SK-N-MC (cell line): ENCODE measurements around the gene GPAM.
"Not testable (repeated sequence)": the region's sequence is repeated elsewhere in the genome, so short reads cannot be mapped to it uniquely, and the experiment has no call there.

Source experiments
- DNase-seq: peaks from one replicate; pipeline ENCODE4 v3.0.0-alpha.2; 2011; ENCODE audit warnings: low read depth, low spot score
- H3K27ac ChIP-seq: fragments of 200-600 bp; sonication (generic); 2 replicates; pipeline ENCODE4 v1.5.1; 2016; ENCODE audit warnings: mixed run types
- H3K36me3 ChIP-seq: fragments of 200-600 bp; sonication (generic); 2 replicates; pipeline ENCODE4 v1.6.1; 2017; ENCODE audit warnings: antibody characterized with exemption, low read length, mixed read lengths; ENCODE audit not compliant: insufficient read depth
- H3K4me3 ChIP-seq: fragments of 200-600 bp; sonication (generic); 2 replicates; pipeline ENCODE4 v1.5.1; 2016
- H3K9ac ChIP-seq: fragments of 200-600 bp; sonication (generic); 2 replicates; pipeline ENCODE4 v1.8.0; 2017; ENCODE audit warnings: mixed run types, mixed read lengths; ENCODE audit not compliant: insufficient read length
- H3K9me3 ChIP-seq: fragments of 200-600 bp; sonication (generic); 2 replicates; pipeline ENCODE4 v1.6.1; 2017; ENCODE audit warnings: low read depth, mild to moderate bottlenecking, antibody characterized with exemption, low read length, moderate library complexity, mixed read lengths
- EZH2 ChIP-seq: fragments of 200-600 bp; sonication (generic); IDR thresholded peaks from one replicate; pipeline ENCODE4 v1.6.1; 2017; ENCODE audit warnings: antibody characterized with exemption
- FOXP2 ChIP-seq: optimal IDR thresholded peaks from 2 replicates; pipeline ENCODE3; 2011; ENCODE audit warnings: mild to moderate bottlenecking, moderate library complexity; ENCODE audit not compliant: insufficient read depth; ENCODE audit errors: extremely low read length, control extremely low read depth
- POLR2AphosphoS5 ChIP-seq: IDR thresholded peaks from 2 replicates; pipeline ENCODE4 v1.6.1; 2012; ENCODE audit warnings: mild to moderate bottlenecking, low read depth, low read length, borderline replicate concordance

The GPAM gene

GRCh38 chr10:112210666-112211065 is 27.1 kb upstream of the GPAM start:
- TF ChIP-seq FOXP2: no peak
- no peak for TF ChIP-seq POLR2AphosphoS5
- no peak for TF ChIP-seq EZH2
- DNase-seq: no peak
- Histone ChIP-seq H3K4me3 (no peak overlapping the region), H3K27ac (no peak overlapping the region), H3K9ac (no peak overlapping the region), H3K36me3 (no peaks in the 10 kb centered on the region), H3K9me3 (no peaks in the 10 kb centered on the region)

DNA sequence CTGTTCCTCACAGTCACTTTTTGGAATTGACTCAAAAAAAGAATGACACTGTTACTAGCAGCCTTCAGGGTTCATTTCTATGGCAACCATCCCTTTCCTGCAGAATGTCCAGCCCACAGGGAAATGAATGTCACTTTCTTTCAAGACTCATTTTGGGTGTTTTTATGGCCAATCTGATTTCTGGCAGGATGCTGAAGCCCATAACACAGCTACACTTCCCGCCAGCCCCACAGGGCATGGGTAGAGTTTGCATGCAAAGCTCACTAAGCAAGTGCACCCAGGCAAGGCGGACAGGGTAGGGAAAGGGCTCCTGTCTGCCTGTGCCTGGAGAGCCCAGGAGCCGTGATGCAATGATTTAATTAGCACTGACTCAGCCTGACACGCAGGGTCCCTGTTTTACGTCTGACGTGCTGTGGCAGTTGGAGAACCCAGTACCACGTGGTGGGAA is 26.1 kb upstream of the GPAM start:
- TF ChIP-seq EZH2: no peak
- no peak for TF ChIP-seq POLR2AphosphoS5
- no peak for TF ChIP-seq FOXP2
- Histone ChIP-seq H3K36me3 (no peaks in the 10 kb centered on the region), H3K27ac (no peak overlapping the region), H3K4me3 (no peak overlapping the region), H3K9ac (no peak overlapping the region), H3K9me3 (no peaks in the 10 kb centered on the region)
- DNase-seq: no peak

DNA sequence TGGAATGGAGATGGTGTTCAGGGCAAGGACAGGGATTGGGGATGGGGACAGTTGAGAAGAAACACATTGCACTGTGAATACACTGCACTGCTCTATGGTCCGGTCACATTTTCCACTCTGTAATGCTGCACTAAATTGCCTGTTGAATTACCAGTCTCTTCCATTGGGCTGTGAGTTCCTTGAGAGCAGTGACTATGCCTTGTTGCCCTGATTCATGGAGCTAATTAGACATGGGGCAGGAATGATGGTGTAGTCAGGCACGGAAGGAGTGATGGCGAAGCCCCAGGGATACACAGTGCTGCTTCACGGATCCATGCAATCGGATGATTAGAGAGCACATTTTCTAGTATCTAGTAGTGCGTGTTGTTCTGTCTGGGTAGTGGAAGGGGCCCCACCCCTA is 25.4 kb upstream of the GPAM start:
- no peaks in the 10 kb centered on the region for H3K9me3 ChIP-seq
- H3K36me3 ChIP-seq: no peaks in the 10 kb centered on the region
- TF ChIP-seq POLR2AphosphoS5: no peak
- TF ChIP-seq FOXP2: no peak
- no peak for TF ChIP-seq EZH2
- H3K4me3 ChIP-seq: no peak overlapping the region
- no peak overlapping the region for H3K9ac ChIP-seq
- H3K27ac ChIP-seq: no peak overlapping the region
- DNase-seq: no peak

- no peak for TF ChIP-seq EZH2
- no peak for TF ChIP-seq POLR2AphosphoS5
- no peak for TF ChIP-seq FOXP2
- Histone ChIP-seq H3K36me3 (no peaks in the 10 kb centered on the region), H3K27ac (no peak overlapping the region), H3K9ac (no peak overlapping the region), H3K9me3 (no peaks in the 10 kb centered on the region), H3K4me3 (no peak overlapping the region)
- DNase-seq: no peak
These were observed 24.7 kb upstream of the GPAM start for GRCh38 chr10:112208292-112208691.

DNA sequence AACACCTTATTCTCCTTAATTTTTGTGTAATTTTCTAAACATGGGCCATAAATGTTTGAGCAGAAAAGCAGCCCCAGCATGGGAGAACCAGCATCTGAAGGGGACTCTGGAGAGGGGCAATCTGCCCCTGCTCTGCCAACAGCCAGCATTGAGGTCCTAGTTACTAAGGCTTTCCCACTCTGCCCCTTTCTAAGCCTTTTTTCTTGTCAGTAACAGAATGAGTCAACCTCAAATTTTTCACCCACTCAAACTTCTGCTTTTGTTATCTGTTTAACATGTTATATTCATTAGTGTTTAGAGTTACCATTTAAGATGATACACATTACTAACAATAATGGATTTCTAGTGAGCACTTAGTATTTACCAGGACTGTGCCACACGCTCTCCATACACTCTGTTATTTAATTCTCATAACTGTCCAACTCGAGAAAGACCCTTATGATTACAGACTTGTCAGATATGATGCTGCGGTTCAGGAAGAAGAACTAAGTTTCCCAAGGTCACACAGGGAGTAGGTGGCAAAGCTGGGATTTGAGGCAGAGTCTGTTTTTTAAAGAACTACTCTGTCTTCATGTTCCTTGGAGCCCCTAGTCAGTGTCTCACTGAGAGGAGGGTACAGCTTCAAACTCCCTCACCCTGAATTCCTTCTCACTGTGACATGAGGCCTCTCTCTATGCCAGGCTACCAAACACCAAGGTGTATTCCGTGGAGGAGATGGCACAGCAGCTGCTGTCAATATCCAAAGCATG is 19.9 kb upstream of the GPAM start:
- no peak overlapping the region for H3K9ac ChIP-seq
- H3K36me3 ChIP-seq: no peaks in the 10 kb centered on the region
- DNase-seq: no peak
- H3K27ac ChIP-seq: no peak overlapping the region
- TF ChIP-seq FOXP2 (no peak), POLR2AphosphoS5 (no peak), EZH2 (no peak)
- H3K4me3 ChIP-seq: no peak overlapping the region
- H3K9me3 ChIP-seq: no peaks in the 10 kb centered on the region

GRCh38 chr10:112202561-112203241 is 19.1 kb upstream of the GPAM start:
- TF ChIP-seq POLR2AphosphoS5 (no peak), EZH2 (no peak), FOXP2 (no peak)
- H3K9me3 ChIP-seq: no peaks in the 10 kb centered on the region
- H3K27ac ChIP-seq: no peak overlapping the region
- H3K36me3 ChIP-seq: no peaks in the 10 kb centered on the region
- DNase-seq: no peak
- H3K9ac ChIP-seq: no peak overlapping the region
- no peak overlapping the region for H3K4me3 ChIP-seq

- Histone ChIP-seq H3K9ac (no peak overlapping the region), H3K9me3 (no peaks in the 10 kb centered on the region), H3K4me3 (no peak overlapping the region), H3K36me3 (no peaks in the 10 kb centered on the region), H3K27ac (no peak overlapping the region)
- DNase-seq: no peak
- TF ChIP-seq FOXP2 (no peak), EZH2 (no peak), POLR2AphosphoS5 (no peak)
These were observed 18.5 kb upstream of the GPAM start for GRCh38 chr10:112202076-112202475.

DNA sequence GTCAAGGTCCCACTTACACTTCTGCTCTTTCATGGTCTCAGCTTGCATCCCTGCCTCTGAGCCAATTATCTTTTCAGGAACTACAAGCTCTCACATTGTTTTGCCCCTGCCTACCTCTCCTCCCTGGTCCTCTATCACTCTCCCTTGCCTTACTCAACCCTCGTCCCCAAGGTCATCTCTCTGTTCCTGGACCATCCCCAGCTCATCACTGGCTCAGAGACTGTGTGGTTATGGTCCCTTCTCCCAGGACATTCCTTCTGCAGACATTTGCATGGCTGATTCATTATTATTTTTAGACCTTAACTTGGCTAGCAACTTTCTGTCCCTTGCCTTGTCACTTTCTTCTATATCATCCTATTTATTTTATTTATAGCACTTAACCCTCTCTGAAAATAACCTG is 17.8 kb upstream of the GPAM start:
- TF ChIP-seq FOXP2: no peak
- no peak for TF ChIP-seq EZH2
- TF ChIP-seq POLR2AphosphoS5: no peak
- H3K9me3 ChIP-seq: no peaks in the 10 kb centered on the region

DNA sequence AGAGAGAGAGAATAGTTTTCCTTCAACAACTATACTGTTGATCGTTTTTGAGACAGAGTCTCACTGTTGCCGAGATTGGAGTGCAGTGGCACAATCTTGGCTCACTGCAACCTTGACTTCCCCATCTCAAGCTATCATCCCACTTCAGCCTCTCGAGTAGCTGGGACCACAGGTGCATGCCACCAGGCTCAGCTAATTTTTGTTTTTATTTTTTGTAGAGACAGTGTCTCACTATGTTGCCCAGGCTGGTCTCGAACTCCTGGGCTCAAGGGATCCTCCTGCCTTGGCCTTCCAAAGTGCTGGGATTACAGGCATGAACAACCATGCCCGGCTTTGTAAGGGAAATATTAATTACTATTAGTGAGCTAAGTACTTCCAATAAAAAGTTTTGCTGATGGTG is 16.7 kb upstream of the GPAM start:
- H3K27ac ChIP-seq, H3K9me3 ChIP-seq, H3K9ac ChIP-seq, H3K36me3 ChIP-seq, DNase-seq, H3K4me3 ChIP-seq: not testable (repeated sequence)

More for the DNA sequence above, 17.8 kb upstream of the GPAM start:
- H3K4me3 ChIP-seq: no peak overlapping the region
- H3K36me3 ChIP-seq: no peaks in the 10 kb centered on the region
- H3K9ac ChIP-seq: no peak overlapping the region
- DNase-seq: no peak
- H3K27ac ChIP-seq: no peak overlapping the region

GRCh38 chr10:112197662-112198061 is 14.1 kb upstream of the GPAM start:
- H3K9ac ChIP-seq, H3K36me3 ChIP-seq, DNase-seq, H3K9me3 ChIP-seq, H3K4me3 ChIP-seq, H3K27ac ChIP-seq: not testable (repeated sequence)
